ENCODE results near the gene ATP6V1G1.

Gene ATP6V1G1

DNA sequence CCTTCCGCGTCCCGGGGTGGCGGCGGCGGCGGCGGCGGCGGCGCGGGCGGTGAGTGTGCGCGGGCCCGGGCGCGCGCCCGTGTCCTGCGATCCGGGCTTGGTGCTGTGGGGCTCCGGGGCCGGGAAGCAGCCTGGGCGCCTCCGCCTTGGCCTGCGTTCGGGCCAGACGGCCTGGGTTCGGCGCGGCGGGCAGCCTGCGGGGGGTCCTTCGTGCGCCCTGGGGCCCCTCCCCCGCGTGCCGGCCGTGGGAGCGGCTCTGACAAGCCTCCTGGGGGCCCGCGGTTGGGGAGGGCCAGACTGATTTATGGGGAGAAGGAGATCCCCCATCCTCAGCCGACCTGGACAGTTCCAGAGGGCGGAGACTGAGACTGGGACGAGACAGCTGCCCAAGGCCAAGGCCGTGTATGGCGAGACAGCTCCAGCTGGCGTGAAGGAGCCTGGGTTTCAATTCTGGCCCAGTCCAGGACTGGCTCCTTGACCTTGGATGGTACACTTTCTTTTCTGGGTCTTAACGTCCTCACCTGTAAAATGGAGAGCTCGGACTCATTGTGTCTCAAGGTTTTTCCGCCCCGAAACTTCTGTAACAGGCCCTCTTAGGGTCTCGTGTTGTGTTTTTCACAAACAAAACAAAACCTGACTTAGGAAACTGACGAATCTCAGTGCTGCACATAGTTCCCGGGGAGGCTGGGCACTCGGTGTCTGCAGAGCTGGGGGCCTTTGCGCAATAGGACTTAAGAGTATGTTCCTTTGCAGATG lies 24.1 kb downstream of the ATP6V1G1 start:
- DNase-seq, result peak; percentile 37
- Histone ChIP-seq H3K36me3 (replicated peaks) (no peaks in the 10 kb centered on the region), H3K4me3 (ENCODE audit: low read depth, low read length) (peak overlapping the region; percentile 64), H3K27ac (peak overlapping the region; percentile 60), H3K27me3 (replicated peaks) (no peaks in the 10 kb centered on the region)
- in situ Hi-C loops (cut with HindIII; ENCODE audit: low pct_ligation_motif_present, low sequenced_read_pairs), result no loop called here
- no peak for TF ChIP-seq CTCF (IDR thresholded peaks at IDR 0.05; ENCODE audit: low read depth, low read length, missing control alignments)

GRCh38 chr9:114612272-114612923 lies 24.8 kb downstream of the ATP6V1G1 start:
- Histone ChIP-seq H3K27ac (no peak overlapping the region), H3K4me3 (ENCODE audit: low read depth, low read length) (peak overlapping the region; percentile 64), H3K27me3 (replicated peaks) (no peaks in the 10 kb centered on the region), H3K36me3 (replicated peaks) (no peaks in the 10 kb centered on the region)
- no peak for DNase-seq
- in situ Hi-C loops (cut with HindIII; ENCODE audit: low pct_ligation_motif_present, low sequenced_read_pairs), result no loop called here
- TF ChIP-seq CTCF (IDR thresholded peaks at IDR 0.05; ENCODE audit: low read depth, low read length, missing control alignments), result no peak

- H3K4me3 ChIP-seq (ENCODE audit: low read depth, low read length), result no peak overlapping the region
- no peak for DNase-seq
- no peaks in the 10 kb centered on the region for H3K36me3 ChIP-seq (replicated peaks)
- no peak for TF ChIP-seq CTCF (IDR thresholded peaks at IDR 0.05; ENCODE audit: low read depth, low read length, missing control alignments)
- in situ Hi-C loops (cut with HindIII; ENCODE audit: low pct_ligation_motif_present, low sequenced_read_pairs), result no loop called here
- no peaks in the 10 kb centered on the region for H3K27me3 ChIP-seq (replicated peaks)
- no peak overlapping the region for H3K27ac ChIP-seq
Observed at GRCh38 chr9:114613087-114613486, 25.5 kb downstream of the ATP6V1G1 start.

DNA sequence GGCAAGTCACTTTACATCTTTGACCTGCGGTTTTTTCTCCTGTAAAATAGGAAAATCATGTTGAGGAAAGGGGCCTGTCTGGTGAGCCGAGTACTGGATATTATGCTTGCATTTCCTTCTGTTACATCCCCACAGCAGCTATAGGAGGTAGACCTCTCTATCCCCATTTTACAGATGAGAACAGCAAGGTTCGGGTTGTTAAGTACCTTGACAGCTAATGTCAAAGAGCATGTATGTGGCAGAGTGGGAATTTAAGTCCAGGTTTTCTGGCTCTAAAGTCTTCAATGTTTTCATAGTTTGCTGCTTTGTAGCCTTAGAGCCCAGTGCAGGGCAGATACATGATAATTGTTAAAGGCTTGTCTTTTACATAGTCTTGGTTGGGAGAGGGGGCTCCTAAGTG lies 26.4 kb downstream of the ATP6V1G1 start:
- no peak for DNase-seq
- no peak for TF ChIP-seq CTCF (IDR thresholded peaks at IDR 0.05; ENCODE audit: low read depth, low read length, missing control alignments)
- H3K27ac ChIP-seq, result no peak overlapping the region
- no peaks in the 10 kb centered on the region for H3K27me3 ChIP-seq (replicated peaks)
- in situ Hi-C loops (cut with HindIII; ENCODE audit: low pct_ligation_motif_present, low sequenced_read_pairs), result no loop called here
- H3K36me3 ChIP-seq (replicated peaks), result no peaks in the 10 kb centered on the region
- H3K4me3 ChIP-seq (ENCODE audit: low read depth, low read length), result no peak overlapping the region

GRCh38 chr9:114614373-114614772 lies 26.8 kb downstream of the ATP6V1G1 start:
- DNase-seq, result no peak
- peak; percentile 11 for TF ChIP-seq CTCF (IDR thresholded peaks at IDR 0.05; ENCODE audit: low read depth, low read length, missing control alignments)
- no peak overlapping the region for H3K27ac ChIP-seq
- no peaks in the 10 kb centered on the region for H3K36me3 ChIP-seq (replicated peaks)
- H3K27me3 ChIP-seq (replicated peaks), result no peaks in the 10 kb centered on the region
- H3K4me3 ChIP-seq (ENCODE audit: low read depth, low read length), result no peak overlapping the region
- in situ Hi-C loops (cut with HindIII; ENCODE audit: low pct_ligation_motif_present, low sequenced_read_pairs), result no loop called here

Measured in brain microvascular endothelial cell (primary cell).